ENCODE measurements around the gene ZNF414. TPM values are rescaled to one million over a fixed set of nuclear protein-coding genes. Genes with fewer than 3 reads are reported as not detected.

The ZNF414 gene
- total RNA-seq, 3 donors from 2014 or later: 27.8 to 31.2 (median 29.4) TPM

Other genes starting within 250 kb of the ZNF414 start
- gene CD320, start 205.8 kb downstream of the ZNF414 start, total RNA-seq: 100 to 1,000 TPM; 142 to 175 (median 145) TPM
- gene NDUFA7, start 192.8 kb downstream of the ZNF414 start, total RNA-seq: 10 to 100 TPM; 81.8 to 96.8 (median 93.0) TPM
- 1,000 to 10,000 TPM; 2,484 to 2,756 (median 2,693) TPM for gene RPS28, start 192.7 kb downstream of the ZNF414 start, total RNA-seq
- gene KANK3, start 170.9 kb downstream of the ZNF414 start, total RNA-seq: under 1 TPM in 2 of 3 donors, not detected in 1; 0.41 to 0.43 TPM
- under 1 TPM in 1 of 3 donors, not detected in 2; 0.24 TPM for gene ANGPTL4, start 150.0 kb downstream of the ZNF414 start, total RNA-seq
- 10 to 100 TPM; 69.5 to 73.9 (median 71.4) TPM for gene RAB11B, start 123.8 kb downstream of the ZNF414 start, total RNA-seq
- 1 to 10 TPM; 6.4 to 9.5 (median 6.7) TPM for gene MARCHF2, start 100.9 kb downstream of the ZNF414 start, total RNA-seq
- 100 to 1,000 TPM; 448 to 486 (median 453) TPM for gene HNRNPM, start 69.2 kb downstream of the ZNF414 start, total RNA-seq
- gene PRAM1, start 11.5 kb downstream of the ZNF414 start, total RNA-seq: under 1 TPM in 1 of 3 donors, not detected in 2; 0.13 TPM
- 1 to 10 TPM; 4.6 to 8.0 (median 6.6) TPM for gene MYO1F, start 63.3 kb upstream of the ZNF414 start, total RNA-seq
- 1 to 10 TPM; 1.1 to 3.1 (median 1.5) TPM for gene ADAMTS10, start 96.5 kb upstream of the ZNF414 start, total RNA-seq
- not detected for gene NFILZ, start 116.5 kb upstream of the ZNF414 start, total RNA-seq
- gene ACTL9, start 184.6 kb upstream of the ZNF414 start, total RNA-seq: not detected
- not detected for gene OR2Z1, start 207.5 kb upstream of the ZNF414 start, total RNA-seq

All from activated T-cell treated with anti-CD3 and anti-CD28 coated beads, Interleukin-2, amount 50 U/mL, for 4 hours (primary cell).